ENCODE measurements around the gene TCFL5. TPM values are rescaled to one million over a fixed set of nuclear protein-coding genes. Genes with fewer than 3 reads are reported as not detected.

The TCFL5 gene
- total and polyA plus RNA-seq, 3 donors from 2014 or later: 66.4 to 184 (median 85.3) TPM

- peak overlapping the region; percentile 69 to 84 for H3K4me3 ChIP-seq
- DNase-seq: peak; percentile 63
- H3K4me1 ChIP-seq: peaks cover 16% of the 10 kb centered on the region
- peak overlapping the region; percentile 88 to 91 for H3K27ac ChIP-seq
- TF ChIP-seq POLR2A (IDR thresholded peaks at IDR 0.05): no peak
- TF ChIP-seq CTCF (IDR thresholded peaks at IDR 0.05): no peak
- H3K27me3 ChIP-seq: no peaks in the 10 kb centered on the region
- 0 to 1% methylated on average over 42 to 66 of the region's 68 CpGs for WGBS, 2 donors
- no peaks in the 10 kb centered on the region for H3K9me3 ChIP-seq
- intact Hi-C loops (cut with DNase I; ENCODE audit: low total_unique reads): no loop called here
- H3K36me3 ChIP-seq (ENCODE audit: low read depth, missing control alignments): no peaks in the 10 kb centered on the region
These were observed 66.4 kb downstream of the TCFL5 start for GRCh38 chr20:62795023-62795761.

- intact Hi-C loops (cut with DNase I; ENCODE audit: low total_unique reads): no loop called here
- Histone ChIP-seq H3K27ac (peak overlapping the region; percentile 88 to 91), H3K4me3 (peak overlapping the region; percentile 69 to 84), H3K9me3 (no peaks in the 10 kb centered on the region), H3K36me3 (ENCODE audit: low read depth, missing control alignments) (no peaks in the 10 kb centered on the region), H3K4me1 (peaks cover 16% of the 10 kb centered on the region), H3K27me3 (no peaks in the 10 kb centered on the region)
- 0% methylated on average over 2 to 31 of the region's 69 CpGs for WGBS, 2 donors
- TF ChIP-seq POLR2A (IDR thresholded peaks at IDR 0.05) (peak; percentile 62), CTCF (IDR thresholded peaks at IDR 0.05) (no peak)
- peak; percentile 95 for DNase-seq
These were observed 67.5 kb downstream of the TCFL5 start for GRCh38 chr20:62794007-62794724.

GRCh38 chr20:62793757-62794006, 67.9 kb downstream of the TCFL5 start:
- 55% methylated on average over 3 of the region's 7 CpGs; no CpG with 5 or more reads in 1 of the 2 donors for WGBS, 2 donors
- H3K27ac ChIP-seq: peak overlapping the region; percentile 74 to 87
- TF ChIP-seq POLR2A (IDR thresholded peaks at IDR 0.05): no peak
- TF ChIP-seq CTCF (IDR thresholded peaks at IDR 0.05): no peak
- intact Hi-C loops (cut with DNase I; ENCODE audit: low total_unique reads): no loop called here
- H3K4me3 ChIP-seq: peak overlapping the region; percentile 69 to 84
- no peak for DNase-seq
- no peaks in the 10 kb centered on the region for H3K9me3 ChIP-seq
- no peaks in the 10 kb centered on the region for H3K27me3 ChIP-seq
- H3K36me3 ChIP-seq (ENCODE audit: low read depth, missing control alignments): no peaks in the 10 kb centered on the region
- peaks cover 16% of the 10 kb centered on the region for H3K4me1 ChIP-seq

- Histone ChIP-seq H3K4me3 (peak overlapping the region; percentile 69 to 84), H3K27me3 (no peaks in the 10 kb centered on the region), H3K9me3 (no peaks in the 10 kb centered on the region), H3K36me3 (ENCODE audit: low read depth, missing control alignments) (no peaks in the 10 kb centered on the region), H3K4me1 (peaks cover 16% of the 10 kb centered on the region), H3K27ac (peak overlapping the region; percentile 74 to 87)
- TF ChIP-seq CTCF (IDR thresholded peaks at IDR 0.05): no peak
- no peak for TF ChIP-seq POLR2A (IDR thresholded peaks at IDR 0.05)
- intact Hi-C loops (cut with DNase I; ENCODE audit: low total_unique reads): no loop called here
- no peak for DNase-seq
- WGBS, 2 donors: 71 to 79% methylated on average over 10 to 22 of the region's 22 CpGs
These were observed 68.5 kb downstream of the TCFL5 start for GRCh38 chr20:62792940-62793756.
